ENCODE measurements around the gene DTYMK. TPM values are rescaled to one million over a fixed set of nuclear protein-coding genes. Genes with fewer than 3 reads are reported as not detected.

DTYMK gene
- total and polyA plus RNA-seq, 2 of the 4 experiments (the other 2 are of a cell fraction) = 31.7 to 50.1 TPM

- dilution Hi-C loops (cut with HindIII; ENCODE audit: low sequenced_read_pairs, unreplicated experiment) (no loop called here), in situ Hi-C loops (cut with MboI; ENCODE audit: low sequenced_read_pairs) (no loop called here), intact Hi-C loops (cut with micrococcal nuclease) (loop anchor here (5.0 kb wide), 2 partner anchors 132 to 282 kb away; partner anchors contain the start of genes FARP2 and STK25)
- H3K27ac ChIP-seq (ENCODE audit: insufficient read depth, low read length) = no peak overlapping the region
- peaks cover 66% of the 10 kb centered on the region for H4K20me1 ChIP-seq (ENCODE audit: insufficient read depth, low read length)
- DNase-seq = no peak
- H3K27me3 ChIP-seq (ENCODE audit: control insufficient read depth, insufficient read depth, low read length) = no peaks in the 10 kb centered on the region
- no peak overlapping the region for H4K5ac ChIP-seq (ENCODE audit: low read depth, low read length)
- TF ChIP-seq CHD1 (IDR thresholded peaks at IDR 0.05; ENCODE audit: low read depth, low read length) = no peak
- TF ChIP-seq USF2 (IDR thresholded peaks at IDR 0.05; ENCODE audit: low read depth, low read length) = no peak
- H2AFZ ChIP-seq (replicated peaks; ENCODE audit: low read length, poor library complexity) = no peak overlapping the region
- H3K4me2 ChIP-seq (ENCODE audit: low read depth, low read length) = no peak overlapping the region; the same call in 1 of the 2 replicates
- H3K9me3 ChIP-seq (ENCODE audit: control insufficient read depth, insufficient read depth, low read length) = no peaks in the 10 kb centered on the region
- no peak overlapping the region for H4K8ac ChIP-seq (ENCODE audit: low read depth in 2 of 2, low read length in 2 of 2)
- no peak for ATAC-seq (ENCODE audit: low read depth)
- H3K4me3 ChIP-seq (ENCODE audit: insufficient read depth, low read depth, low read length) = no peak overlapping the region
- no peak overlapping the region for H3K9ac ChIP-seq (ENCODE audit: low read depth, low read length)
- no peak overlapping the region for H2BK120ac ChIP-seq (ENCODE audit: low read depth, low read length)
- BruUV-seq (replicated peaks) = no TSS peak
- no peak overlapping the region for H2AK9ac ChIP-seq (replicated peaks; ENCODE audit: low read depth, low read length, poor library complexity)
- POLR2A ChIA-PET (ENCODE audit: unreplicated experiment) = no interaction called here
- H3K56ac ChIP-seq (ENCODE audit: extremely low read depth, insufficient read depth, low read length) = no peak overlapping the region
- H3K23ac ChIP-seq (ENCODE audit: low read depth, low read length) = no peak overlapping the region
- H2BK20ac ChIP-seq (ENCODE audit: low read depth, low read length) = no peak overlapping the region
- peaks cover 8% of the 10 kb centered on the region for H3K9me1 ChIP-seq (ENCODE audit: insufficient read depth, low read length)
- no peak overlapping the region for H3K4ac ChIP-seq (ENCODE audit: low read depth, low read length)
- H3K79me1 ChIP-seq (ENCODE audit: low read depth in 1 of 2, low read length in 2 of 2) = peaks cover 30 to 71% of the 10 kb centered on the region in 2 experiments
- no peak overlapping the region for H2AK5ac ChIP-seq (ENCODE audit: low read depth, low read length)
- no peak overlapping the region for H2BK15ac ChIP-seq (ENCODE audit: low read depth, low read length)
- no peak overlapping the region for H3K18ac ChIP-seq (ENCODE audit: low read depth, low read length)
- no peak overlapping the region for H2BK5ac ChIP-seq (ENCODE audit: low read depth, low read length, poor library complexity, severe bottlenecking)
- H3K4me1 ChIP-seq (ENCODE audit: control insufficient read depth, insufficient read depth, low read length) = peaks cover 3% of the 10 kb centered on the region; the same call in 1 of the 2 replicates
- peaks cover 6% of the 10 kb centered on the region; the same call in 1 of the 2 replicates for H3K36me3 ChIP-seq (ENCODE audit: control insufficient read depth, insufficient read depth, low read length)
- H3K14ac ChIP-seq (replicated peaks; ENCODE audit: low read depth, low read length) = no peak overlapping the region
- CTCF ChIA-PET = no interaction called here
- WGBS, 2 experiments (ENCODE audit: extremely low coverage in 2 of 2, insufficient read length in 1 of 2) = no CpG with 5 or more reads among the region's 7 CpGs
- no peak overlapping the region for H4K91ac ChIP-seq (ENCODE audit: insufficient read depth, low read depth, low read length)
Measured at GRCh38 chr2:241639385-241639784, 47.2 kb downstream of the DTYMK start.
